HG03097 (cell line): Measurements from ENCODE around the gene GPR18.

Experiments
- ATAC-seq: cut with Tn5 transposase; IDR thresholded peaks from one replicate; pipeline ENCODE4 v1.9.1; 2021; ENCODE audit not compliant: unreplicated experiment, low FRiP score

The GPR18 gene

DNA sequence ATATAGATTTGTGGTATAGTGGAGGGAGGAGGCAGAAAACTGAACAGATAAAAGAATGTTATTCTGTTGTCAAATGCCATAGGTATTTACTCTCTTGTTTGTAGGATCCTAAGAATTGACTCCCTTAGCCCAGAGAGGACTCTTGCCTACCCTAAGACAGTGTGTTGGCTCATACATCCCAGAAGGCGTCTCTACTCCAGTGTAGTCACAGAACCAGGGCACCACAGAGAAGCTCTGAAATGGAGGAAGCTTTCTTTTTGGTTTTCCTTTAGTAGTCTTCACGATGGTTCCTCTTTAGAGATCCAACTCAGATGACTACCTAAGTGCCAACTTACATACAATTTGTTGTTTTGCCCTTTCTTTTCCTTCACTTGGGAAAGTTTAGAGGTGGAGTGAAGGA is 35.0 kb upstream of the GPR18 start:
- no peak for ATAC-seq

DNA sequence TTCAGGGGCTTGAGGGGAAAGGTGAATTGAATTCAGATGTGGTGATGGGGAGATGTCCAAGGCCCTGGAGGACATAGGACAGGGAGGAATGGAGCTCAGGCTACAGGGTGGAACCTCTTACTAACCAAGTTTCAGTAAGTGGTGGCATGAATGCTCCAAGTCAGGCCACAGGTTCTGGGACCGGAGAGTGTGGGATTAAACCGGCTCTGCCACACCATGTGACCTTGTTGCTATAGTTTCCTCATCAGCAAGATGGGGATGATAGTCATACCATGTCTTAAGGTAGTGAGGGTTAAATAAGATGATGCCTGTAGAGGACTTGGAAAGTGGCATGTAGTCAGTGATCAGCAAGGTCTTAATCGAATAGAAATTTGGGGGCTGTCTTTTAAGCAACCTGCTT is 32.7 kb upstream of the GPR18 start:
- no peak for ATAC-seq

DNA sequence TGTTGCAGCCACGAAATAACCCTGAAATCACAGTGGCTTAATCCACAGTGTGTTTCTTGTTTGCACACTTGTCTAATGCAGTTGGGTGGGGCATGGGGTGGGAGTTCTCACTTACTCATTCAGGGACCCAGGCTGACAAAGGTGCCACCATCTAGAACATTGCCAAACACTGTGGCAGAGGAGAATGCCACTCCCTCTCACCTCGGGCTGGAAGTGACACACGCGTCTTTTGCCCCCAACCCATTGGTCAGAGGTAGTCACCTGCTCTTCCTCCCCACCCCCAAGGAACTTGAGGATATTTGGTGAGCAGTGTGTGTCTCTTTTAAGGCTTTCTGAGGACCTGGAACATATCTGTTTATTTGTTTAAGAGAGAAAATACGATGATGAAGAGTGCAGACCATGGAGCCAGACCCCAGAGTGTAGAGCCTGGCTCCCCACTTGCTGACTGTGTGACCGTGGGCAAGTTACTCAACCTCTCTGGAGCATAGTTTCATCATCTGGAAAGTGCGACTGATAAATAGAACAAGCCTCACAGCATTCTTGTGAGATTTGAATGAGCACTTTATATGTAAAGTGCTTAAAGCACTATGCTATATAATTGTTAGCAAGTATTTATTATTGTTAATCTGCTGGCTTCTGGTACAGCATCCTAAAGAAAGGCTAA is 31.6 kb upstream of the GPR18 start:
- no peak for ATAC-seq

DNA sequence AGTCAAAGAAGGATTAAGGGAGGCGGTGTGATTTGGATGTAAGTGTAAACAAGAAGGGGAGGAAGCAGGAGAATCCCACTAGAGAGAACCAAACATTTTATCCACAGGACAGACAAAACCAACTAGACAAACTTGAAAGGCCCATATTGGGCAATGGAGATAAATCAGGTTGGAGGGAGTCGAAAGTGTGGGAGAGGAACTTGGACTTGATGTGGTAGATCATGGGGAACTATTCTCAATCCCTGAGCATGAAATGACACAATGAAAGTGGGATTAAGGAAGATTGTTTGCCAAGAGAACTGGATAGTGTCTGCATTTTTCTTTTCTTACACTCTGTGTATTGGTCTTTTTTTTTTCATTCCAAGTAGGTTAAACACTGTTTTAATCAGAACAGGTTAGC is 31.1 kb upstream of the GPR18 start:
- no peak for ATAC-seq

DNA sequence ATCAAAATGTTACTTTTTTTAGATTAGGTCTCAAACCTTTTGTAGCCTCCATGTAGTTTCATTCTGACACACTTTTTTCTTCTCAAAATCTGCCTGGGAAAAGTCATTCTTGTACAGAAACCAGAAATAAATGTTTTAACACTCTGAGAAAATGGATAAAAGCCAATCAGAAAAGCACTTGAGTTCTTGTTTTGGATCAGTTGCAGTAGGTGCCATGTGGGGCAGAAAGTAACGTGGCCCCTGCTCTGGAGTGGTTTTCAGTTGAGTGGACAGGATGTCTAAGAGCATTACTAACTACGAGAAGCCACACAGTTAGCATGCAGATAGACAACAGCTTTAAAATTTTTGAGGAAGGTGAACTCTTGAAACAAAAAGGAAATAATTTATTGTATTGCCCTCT is 29.9 kb upstream of the GPR18 start:
- ATAC-seq: peak; percentile 68

DNA sequence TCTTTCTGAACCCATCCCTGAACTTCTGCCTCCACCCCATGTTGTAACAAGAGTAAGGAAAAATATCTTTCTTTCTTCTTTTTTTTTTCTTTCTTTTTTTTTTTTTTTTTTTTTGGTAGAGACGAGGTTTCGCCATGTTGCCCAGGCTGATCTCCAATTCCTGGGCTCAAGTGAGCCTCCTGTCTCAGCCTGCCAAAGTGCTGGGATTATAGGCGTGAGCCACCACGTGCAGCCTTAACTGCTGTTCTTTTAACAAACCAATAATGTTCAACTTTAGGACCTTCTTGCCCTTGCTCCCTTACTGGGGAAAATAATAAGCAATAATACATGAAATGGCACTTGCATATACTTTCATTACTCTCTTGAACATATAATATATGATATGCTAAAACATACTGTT is 29.4 kb upstream of the GPR18 start:
- no peak for ATAC-seq

DNA sequence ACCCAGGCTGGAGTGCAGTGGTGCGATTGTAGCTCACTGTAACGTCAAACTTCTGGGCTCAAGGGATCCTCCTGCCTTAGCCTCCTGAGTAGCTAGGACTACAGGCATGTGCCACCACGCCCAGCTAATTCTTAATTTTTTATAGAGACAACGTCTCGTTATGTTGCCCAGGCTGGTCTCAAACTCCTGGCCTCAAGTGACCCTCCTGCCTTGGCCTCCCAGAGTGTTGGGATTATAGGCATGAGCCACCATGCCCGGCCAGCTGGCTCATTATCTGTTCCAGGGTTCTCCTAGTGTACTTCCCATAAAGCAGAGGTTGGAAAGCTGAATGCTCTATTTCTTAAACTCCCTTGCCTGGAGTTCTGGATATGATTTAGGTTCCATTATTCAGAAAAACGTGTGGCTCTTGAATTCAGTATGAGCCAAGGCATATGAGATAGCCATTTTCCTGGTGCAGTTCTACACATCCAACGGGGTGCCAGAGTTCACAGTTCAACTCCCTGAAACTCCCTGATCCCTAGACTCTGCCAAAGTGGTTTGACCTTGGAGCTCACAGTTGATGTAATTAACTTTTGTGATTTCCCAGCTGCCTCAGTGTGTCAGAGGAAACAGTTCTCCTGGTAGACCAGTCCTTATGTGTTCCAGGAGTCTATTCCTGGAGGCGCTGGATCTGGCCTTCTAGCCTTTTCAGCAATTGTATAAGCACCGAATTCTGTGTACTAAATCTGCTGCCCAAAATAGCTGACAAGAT is 27.4 kb upstream of the GPR18 start:
- ATAC-seq: no peak

DNA sequence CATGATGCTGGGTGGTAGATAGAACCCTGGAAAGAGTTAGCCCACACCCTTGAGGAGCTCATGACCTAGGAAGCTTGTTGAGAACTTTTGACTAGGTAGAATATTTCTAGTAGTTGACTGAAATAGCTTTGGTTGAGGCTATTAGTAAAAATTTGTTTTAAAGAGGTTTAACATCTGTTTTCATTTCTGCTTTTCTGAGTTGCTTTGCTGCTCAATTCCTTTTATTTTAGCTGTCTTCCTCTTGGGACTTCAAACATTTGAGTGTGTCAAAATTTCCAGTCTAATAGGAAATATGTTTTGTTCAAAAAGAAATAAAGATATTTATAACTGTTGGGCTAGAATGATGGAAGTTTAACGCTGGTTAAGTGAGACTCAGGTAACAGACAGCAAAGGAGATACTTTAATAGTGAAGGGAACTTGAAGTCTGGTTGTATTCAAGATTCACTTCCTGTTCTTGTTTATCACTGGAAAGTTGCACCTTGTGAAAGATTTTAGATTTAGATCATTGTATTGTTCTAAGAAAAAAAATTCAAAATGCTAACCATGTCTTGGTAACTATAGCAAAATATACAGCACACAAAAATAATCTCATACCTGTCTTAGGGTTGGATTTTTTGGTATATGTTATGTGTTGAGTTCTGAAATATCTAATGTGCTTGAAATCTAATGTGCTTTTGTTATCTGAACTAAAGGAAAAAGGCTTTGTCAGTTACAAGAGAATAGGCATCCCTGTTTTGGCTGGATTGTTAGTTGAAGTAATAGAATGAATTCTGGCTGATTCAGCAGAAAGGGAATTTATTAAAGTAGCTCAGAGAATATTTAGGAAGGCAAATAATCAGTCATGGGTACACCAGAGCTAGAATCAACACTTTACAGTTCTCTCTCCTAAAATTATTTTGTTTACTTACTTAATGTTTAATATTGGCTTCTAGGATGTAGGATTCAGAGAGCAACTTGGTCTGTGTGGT is 24.4 kb upstream of the GPR18 start:
- ATAC-seq: peak; percentile 39

DNA sequence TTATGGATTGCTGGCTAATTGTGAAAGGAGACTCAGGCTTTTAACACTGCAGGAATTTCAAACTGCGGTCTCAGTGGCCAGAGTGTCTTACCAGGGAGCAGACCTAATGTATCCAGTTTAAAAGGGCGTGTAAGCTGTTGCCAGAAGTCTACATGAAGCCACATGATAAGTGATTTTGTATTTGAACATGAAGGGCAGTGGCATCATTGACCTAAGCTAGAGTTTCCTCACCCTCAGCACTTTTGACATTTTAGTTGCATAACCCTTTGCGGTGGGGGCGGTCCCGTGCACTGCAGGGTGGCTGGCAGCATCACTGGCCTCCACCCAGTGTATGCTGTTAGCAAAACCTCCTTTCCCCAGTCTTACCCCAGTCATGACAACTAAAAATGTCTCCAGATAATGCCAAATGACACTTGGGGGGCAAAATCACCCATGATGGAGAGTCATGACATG is 23.7 kb upstream of the GPR18 start:
- peak; percentile 54 for ATAC-seq

DNA sequence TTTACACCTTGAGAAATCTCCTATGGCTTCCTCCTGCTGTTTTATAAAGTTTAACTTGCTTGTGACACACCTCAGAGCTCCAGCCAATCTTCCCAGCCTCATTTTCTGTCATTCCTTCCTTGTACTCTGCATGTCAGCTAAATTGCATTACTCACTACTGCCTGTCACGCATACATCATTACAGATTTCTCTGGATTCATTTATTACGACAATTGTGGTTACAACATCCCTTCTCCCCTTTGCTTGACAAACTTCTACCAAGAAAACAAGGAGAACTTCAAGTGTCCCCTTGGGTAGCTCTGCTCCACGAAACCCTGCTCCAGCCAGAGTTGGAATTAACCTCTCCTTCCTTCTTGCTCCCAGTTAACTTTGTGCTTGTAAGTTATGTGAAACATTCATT is 22.0 kb upstream of the GPR18 start:
- ATAC-seq: no peak

DNA sequence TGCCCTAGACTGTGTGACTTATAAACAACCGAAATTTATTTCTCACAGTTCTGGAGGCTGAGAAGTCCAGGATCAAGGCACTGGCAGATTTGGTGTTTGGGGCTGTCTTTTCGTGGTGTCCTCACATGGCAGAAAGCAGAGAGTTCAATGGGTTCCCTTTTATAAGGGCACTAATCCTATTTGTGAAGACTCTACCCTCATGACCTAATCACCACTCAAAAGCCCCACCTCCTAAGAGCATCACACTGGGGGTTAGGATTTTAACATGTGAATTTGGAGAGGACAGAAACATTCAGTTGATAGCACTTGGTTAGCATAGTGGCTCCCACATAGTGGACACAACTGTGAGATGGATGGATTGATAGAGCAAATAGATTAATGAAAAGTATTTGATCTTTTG is 21.5 kb upstream of the GPR18 start:
- no peak for ATAC-seq

DNA sequence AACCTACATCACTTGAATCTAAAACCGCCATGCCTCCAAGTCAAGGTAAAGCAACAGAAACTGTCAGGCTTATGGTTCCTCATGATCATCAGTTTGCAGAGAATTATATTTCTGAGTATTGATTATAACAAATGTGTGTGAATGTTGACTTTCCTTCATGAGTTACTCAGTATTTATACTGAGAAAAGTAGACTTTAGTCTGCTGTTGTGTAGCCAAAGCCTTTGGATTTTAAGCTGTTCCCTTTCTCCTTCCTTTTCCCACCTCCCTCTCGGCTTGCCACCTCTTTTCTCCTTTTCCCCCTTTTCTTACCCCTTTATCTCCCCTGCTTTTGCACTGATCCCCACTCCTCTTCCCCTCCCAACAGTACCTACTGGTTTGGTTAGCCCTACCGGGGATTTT is 20.7 kb upstream of the GPR18 start:
- ATAC-seq: no peak

DNA sequence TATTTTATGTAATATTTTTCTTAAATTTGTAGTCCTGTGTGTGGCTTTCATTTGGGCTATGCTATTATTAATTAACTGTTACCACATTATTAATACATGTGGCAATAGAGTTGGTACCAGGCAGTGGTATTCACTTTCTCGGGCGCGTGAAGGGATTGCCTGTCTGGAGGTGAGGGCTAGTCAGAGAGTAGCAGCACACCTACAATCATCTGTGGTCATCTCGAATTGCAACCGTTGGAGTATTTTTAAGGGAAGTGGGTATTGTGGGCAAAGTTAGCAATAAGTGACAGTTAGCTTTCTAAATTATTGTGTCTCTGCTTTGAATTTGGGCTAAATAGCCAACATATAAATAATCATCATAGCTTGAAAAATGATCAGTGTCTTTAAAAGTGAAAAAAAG is 20.0 kb upstream of the GPR18 start:
- ATAC-seq: no peak

DNA sequence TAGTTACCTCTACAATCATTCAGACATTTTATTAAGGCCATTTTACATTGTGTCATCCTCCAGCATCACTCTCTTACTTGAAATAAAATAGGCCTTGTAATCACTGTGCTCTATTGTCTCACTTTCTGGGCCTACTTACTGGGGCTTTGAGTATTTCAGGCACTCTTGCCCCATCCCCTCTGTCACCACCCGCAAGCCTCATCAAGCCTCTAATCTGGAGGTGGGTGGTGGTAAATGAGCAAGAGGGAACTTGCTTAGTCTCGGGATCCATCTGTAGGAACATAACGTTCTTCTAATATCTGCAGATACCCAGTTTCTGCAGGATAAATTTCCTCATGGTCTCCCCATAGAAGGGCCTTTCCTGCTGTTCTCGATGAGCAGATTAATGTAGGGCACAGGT is 19.4 kb upstream of the GPR18 start:
- no peak for ATAC-seq

DNA sequence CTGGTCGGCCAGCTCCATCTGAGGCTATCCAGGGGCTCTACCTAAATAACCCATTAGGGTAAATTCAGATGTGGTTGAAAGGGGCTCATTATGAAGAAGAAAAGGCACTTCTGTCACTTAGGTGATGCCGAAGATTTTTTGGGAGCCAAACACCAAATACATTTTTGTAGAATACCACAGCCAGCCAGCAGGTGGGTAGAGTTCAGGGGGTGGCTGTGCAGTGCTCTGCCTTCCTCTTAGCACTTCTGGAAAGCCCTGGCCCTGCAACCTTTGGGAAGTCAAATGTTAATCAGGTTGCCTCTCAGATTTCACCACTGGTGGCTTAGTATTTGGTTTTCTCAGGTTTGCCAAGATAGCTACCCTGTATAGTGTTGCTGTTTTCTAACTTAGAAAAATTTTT is 18.5 kb upstream of the GPR18 start:
- ATAC-seq: no peak

DNA sequence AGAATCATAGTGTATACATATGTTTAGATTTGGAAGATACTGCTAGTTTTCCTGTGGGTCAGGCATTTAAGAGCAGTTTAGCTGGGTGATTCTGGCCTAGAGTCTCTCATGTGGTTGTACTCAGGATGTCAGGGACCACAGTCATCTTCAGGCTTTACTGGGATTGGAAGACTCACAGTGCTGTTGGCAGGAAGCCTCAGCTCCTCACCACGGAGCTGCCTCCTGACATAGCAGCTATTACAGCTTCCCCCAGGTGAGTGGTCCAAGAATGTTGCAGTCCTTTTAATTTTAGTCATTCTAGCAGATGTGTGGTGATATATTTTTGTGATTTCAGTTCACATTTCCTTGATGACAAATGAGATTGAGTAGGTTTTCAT is 16.9 kb upstream of the GPR18 start:
- no peak for ATAC-seq

DNA sequence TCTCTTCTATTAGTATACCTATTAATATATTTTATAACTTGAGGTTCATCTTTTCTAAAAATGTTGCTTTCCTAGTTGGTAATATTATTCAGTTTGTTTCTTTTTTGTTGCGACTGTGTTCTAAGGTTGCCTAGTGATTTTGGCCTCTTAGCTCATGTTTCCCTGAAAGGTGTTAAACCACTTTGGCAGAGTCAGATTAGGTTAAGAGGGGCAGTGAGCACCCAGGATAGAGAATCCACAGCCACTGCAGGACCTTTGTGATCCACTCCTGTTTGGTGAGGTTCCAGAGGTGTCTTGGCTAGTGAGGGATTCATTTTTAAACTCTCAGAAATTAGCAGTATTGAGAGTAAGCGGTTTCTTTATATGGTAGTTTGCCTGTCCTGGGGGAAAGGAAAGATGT is 14.9 kb upstream of the GPR18 start:
- no peak for ATAC-seq

DNA sequence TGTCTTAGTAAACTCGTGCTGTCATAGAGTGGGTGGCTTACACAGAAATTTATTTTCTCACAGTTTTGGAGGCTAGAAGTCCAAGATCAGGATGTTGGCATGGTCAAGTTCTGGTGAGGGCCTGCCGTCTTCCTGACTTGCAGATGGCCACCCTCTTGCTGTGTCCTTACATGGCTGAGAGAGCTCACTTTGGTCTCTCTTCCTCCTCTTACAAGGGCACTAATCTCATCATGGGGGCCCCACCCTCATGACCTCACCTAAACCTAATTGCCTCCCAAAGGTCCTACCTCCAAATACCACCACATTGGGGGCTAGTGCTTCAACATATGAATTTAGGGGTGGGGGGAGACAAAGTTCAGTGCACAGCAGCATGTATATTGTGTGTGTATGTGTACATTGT is 14.3 kb upstream of the GPR18 start:
- no peak for ATAC-seq

DNA sequence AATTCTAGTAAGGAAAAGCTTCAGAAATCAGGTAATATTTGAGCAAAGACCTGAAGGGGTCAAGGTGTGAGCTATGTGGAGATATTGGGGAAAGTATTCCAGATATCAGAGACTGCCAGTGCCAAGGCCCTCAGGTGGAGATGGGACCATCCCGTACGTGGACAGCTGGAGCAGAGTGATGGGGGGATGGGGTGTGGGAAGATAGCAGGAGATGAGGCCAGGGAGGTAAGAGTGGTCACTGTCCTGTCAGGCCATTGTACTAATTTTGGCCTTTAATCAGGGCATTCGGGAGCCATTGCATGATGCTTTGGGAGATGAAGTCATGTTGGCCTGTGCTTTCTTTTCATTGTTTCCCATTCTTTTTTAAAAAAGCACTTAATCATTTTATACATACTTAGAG is 13.1 kb upstream of the GPR18 start:
- ATAC-seq: no peak

DNA sequence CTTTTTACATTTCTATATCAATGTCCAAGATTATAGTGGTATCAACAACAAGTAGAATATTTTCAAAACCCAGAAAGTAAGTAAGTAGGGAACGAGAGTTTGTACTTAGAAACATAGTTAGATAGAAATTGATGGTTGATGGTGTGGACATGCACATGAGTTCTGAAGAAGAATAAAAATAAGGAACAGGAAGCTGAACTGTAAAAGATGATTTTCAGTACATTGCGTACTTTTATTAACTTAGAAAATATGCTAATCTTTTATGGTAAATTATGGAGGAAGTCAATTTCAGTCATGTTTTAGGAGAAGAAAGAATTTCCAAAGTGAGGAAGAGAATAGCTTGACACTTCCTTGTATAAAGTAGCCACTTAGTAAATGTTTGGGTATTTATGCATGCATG is 12.3 kb upstream of the GPR18 start:
- ATAC-seq: no peak

DNA sequence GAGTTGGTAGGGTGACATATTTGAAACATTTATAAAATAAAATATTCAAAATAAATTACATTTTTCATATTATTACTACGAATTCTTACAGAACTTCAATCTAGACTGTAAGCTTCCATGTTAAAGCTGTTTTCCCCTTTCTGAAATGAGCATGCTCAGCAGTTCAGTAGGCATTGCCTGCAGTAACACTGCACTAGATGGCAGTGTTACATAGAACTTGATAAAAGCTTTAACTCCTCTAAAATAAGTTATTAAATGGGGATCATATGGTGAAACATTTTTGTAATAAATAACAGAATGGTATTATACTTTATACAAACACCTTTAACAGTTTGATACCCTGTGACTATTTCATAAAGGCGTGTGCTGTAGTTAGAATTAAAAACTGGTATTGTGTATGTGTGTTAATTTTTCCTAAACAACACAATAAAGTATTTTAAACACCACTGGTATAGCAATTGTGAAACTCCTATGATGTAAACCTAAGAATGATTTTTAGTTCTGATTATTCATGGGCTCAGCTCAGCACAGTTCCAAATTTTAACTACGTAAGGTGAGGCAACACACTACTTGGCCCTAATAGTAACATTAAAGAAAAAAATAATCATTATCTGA is 11.6 kb upstream of the GPR18 start:
- ATAC-seq: no peak
